Left colon (tissue), 2 donors: ENCODE results near the gene RASGRP2. TPM values are rescaled to one million over a fixed set of nuclear protein-coding genes. Genes with fewer than 3 reads are reported as not detected.

Experiments used
- ATAC-seq: fragments of 200-7000 bp; cut with Tn5 transposase; one replicate; pipeline ENCODE4 v1.9.1; 2020; ENCODE audit warnings: mild to moderate bottlenecking, moderate library complexity
- DNase-seq, 2 donors: peaks; one replicate each; pipeline ENCODE4 v3.0.0-alpha.2; 2020
- intact Hi-C, 2 donors: fragments of 100-400 bp; cut with DNase I in 1 of 2; cut with micrococcal nuclease in 1 of 2; formaldehyde crosslinking; loops; one replicate each; pipeline versions ENCODE4 v1.11.2 to v1.14.0; 2022; cut with DNase I, micrococcal nuclease
- total RNA-seq, 2 donors: library from RNA; stranded (reverse); fragmentation: NEBNext Ultra II Directional; extraction: Animal tissue kit (Norgen Biotek cat#: 25700); gene quantifications; one replicate each; pipeline ENCODE4 v1.2.1, GENCODE V29; 2021
- donor health status: DM: no; HTN: no; CAD: no.
- donor health status: DM: yes; HTN: yes; CAD: no.

The RASGRP2 gene
- total RNA-seq, 2 donors from 2014 or later, result 2.0 to 7.7 TPM

DNA sequence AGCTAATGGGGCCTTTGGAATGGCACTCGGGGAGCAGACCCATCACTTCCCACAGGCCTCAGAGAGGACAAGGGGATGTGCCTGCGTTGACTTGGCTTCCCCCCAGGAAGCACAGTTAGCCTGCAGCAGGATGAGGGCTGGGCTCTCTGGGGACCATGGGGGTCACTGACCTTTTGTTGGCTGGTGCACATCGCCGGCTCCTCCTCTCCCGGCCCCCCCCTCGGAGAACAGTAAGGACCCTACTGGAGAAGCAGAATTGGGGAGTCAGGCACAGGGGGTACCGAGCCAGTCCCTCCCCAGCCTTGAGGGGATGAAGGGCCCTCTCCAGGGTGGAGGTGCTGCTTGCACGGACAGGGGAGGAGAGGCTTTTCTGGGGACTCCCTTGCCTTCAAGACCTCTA is 53.7 kb downstream of the RASGRP2 start:
- intact Hi-C loops, result no loop called here
- ATAC-seq (no peak), DNase-seq (no peak)

- ATAC-seq (peak; percentile 91), DNase-seq (peak; percentile 72 to 90)
- intact Hi-C loops, result no loop called here
Measured at GRCh38 chr11:64688534-64688982, 55.4 kb downstream of the RASGRP2 start.

DNA sequence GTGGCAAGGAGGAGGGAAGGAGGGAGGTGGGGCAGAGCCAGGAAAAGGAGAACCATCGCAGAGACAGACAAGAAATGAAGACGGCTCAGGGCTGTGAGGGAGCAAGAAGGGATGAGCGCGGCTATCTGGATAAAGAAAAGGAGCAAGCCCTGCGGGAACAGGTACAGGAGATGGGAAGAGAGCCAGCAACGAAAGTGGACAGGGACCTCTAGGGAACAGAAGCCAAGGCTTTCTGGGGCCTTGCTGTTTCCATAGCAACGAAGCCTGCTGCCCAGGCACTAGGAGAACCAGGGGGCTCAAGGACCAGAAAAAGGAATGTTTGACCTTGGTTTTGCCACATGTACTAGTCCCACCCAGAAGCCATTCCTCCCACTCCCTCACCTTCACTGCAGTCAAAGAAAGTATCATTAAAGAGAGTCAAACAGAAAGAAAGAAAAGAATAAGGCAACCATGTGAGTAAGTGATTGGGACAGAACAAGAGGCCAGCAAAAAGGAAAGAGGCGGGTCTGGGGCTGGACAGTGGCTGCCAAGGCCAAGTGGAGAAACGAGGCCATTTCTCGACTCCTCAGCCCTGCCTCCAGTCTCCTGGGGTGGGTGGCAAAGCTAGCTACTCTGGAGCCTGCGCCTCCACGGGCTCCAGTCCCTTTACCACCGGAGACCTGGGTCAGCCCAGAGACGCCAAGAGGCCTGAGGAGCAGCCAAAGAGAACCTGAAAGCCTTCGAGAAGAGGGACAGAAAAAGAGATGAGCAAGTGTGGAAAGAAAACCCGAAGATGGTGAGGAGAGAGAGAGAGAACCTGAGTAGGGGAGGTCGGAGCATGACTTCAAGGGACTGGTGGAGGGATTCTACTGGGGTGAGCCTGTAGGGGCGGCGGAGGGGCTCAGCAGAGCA is 56.1 kb downstream of the RASGRP2 start:
- intact Hi-C loops, result no loop called here
- ATAC-seq (peak; percentile 9), DNase-seq (no peak)

- intact Hi-C loops, result no loop called here
- ATAC-seq, result no peak
- peak; percentile 11 to 39 for DNase-seq
Measured at GRCh38 chr11:64687204-64687603, 56.7 kb downstream of the RASGRP2 start.

- intact Hi-C loops, result no loop called here
- DNase-seq (no peak), ATAC-seq (no peak)
Measured at GRCh38 chr11:64686466-64687170, 57.3 kb downstream of the RASGRP2 start.

- intact Hi-C loops, result no loop called here
Measured at GRCh38 chr11:64685536-64685935, 58.4 kb downstream of the RASGRP2 start.

GRCh38 chr11:64684357-64684756 is 59.6 kb downstream of the RASGRP2 start:
- DNase-seq (no peak), ATAC-seq (no peak)
- intact Hi-C loops, result no loop called here

More at GRCh38 chr11:64685536-64685935, 58.4 kb downstream of the RASGRP2 start:
- DNase-seq (no peak), ATAC-seq (no peak)

DNA sequence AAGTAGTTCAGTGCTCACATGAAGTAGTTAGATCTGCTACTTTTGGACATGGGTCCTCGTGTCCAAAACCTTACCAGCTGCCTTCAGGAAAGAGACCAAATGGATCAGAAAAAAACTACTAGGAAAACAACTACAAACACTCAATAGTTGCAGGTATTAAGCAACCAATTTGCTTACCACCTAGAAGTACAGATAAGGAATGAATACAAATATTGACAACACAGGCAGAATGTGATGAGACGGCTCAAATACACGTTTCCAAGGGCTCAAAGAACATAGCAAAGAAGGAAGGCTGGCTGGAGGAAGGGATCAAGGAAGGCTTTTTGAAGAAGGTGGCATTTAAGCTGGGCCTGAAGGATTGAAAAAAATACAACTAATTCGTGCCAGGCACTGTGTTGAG is 62.8 kb downstream of the RASGRP2 start:
- ATAC-seq (no peak), DNase-seq (no peak)
- intact Hi-C loops, result no loop called here

DNA sequence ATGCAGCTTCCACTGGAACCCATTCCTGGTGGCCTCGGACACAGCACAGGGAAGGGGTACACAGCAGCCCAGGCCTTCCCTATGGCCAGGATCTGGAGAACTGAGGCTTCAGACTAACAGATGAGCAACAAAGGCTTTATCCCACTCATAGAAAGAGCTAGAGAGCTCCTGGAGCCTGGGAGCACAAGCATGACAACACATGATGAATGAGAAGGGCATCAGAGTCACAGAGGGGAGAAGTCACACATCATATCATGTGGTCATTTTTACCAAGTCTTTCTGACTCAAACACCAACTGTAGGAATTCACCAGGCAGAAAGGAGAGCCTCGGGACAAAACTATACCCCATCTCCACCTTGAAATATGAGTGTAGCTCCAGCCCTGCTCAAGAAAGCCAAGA is 64.1 kb downstream of the RASGRP2 start:
- DNase-seq, result no peak
- intact Hi-C loops, result no loop called here
- no peak for ATAC-seq

GRCh38 chr11:64677441-64678023 is 66.4 kb downstream of the RASGRP2 start:
- DNase-seq, result no peak
- no peak for ATAC-seq
- intact Hi-C loops, result no loop called here

Other genes starting within 250 kb of the RASGRP2 start
- under 1 TPM; 0.15 to 0.31 TPM for gene SLC22A11, start 188.2 kb downstream of the RASGRP2 start, total RNA-seq
- not detected for gene SLC22A12, start 152.9 kb downstream of the RASGRP2 start, total RNA-seq
- 1 to 10 TPM; 3.6 to 5.3 TPM for gene NRXN2, start 20.9 kb downstream of the RASGRP2 start, total RNA-seq
- gene PYGM, start 15.8 kb upstream of the RASGRP2 start, total RNA-seq, result 1 to 10 TPM in 1 of 2 donors, under 1 TPM in 1; 0.67 to 3.0 TPM
- gene SF1, start 34.4 kb upstream of the RASGRP2 start, total RNA-seq, result 100 to 1,000 TPM; 201 to 216 TPM
- 10 to 100 TPM in 1 of 2 donors, 1 to 10 TPM in 1; 7.3 to 13.9 TPM for gene MAP4K2, start 59.1 kb upstream of the RASGRP2 start, total RNA-seq
- gene MEN1, start 66.4 kb upstream of the RASGRP2 start, total RNA-seq, result 10 to 100 TPM; 21.0 to 25.5 TPM
- gene CDC42BPG, start 100.5 kb upstream of the RASGRP2 start, total RNA-seq, result 10 to 100 TPM; 44.5 to 45.5 TPM
- 10 to 100 TPM; 76.1 to 91.5 TPM for gene EHD1, start 134.5 kb upstream of the RASGRP2 start, total RNA-seq
- 10 to 100 TPM; 25.3 to 43.4 TPM for gene ATG2A, start 173.1 kb upstream of the RASGRP2 start, total RNA-seq
- gene PPP2R5B, start 180.5 kb upstream of the RASGRP2 start, total RNA-seq, result 10 to 100 TPM; 25.1 to 39.6 TPM
- not detected for gene GPHA2, start 191.8 kb upstream of the RASGRP2 start, total RNA-seq
- not detected for gene MAJIN, start 228.0 kb upstream of the RASGRP2 start, total RNA-seq